ENCODE results near the gene PTPRF.

The PTPRF gene

GRCh38 chr1:43552059-43552742 is 21.5 kb downstream of the PTPRF start:
- H3K4me3 ChIP-seq (ENCODE audit: low read depth, low read length) = no peak overlapping the region
- no peaks in the 10 kb centered on the region for H3K27me3 ChIP-seq (ENCODE audit: insufficient read depth, low read depth, severe bottlenecking)
- no peak overlapping the region for H3K27ac ChIP-seq
- peaks cover 57% of the 10 kb centered on the region for H3K36me3 ChIP-seq
- DNase-seq = no peak
- TF ChIP-seq CTCF (IDR thresholded peaks at IDR 0.05; ENCODE audit: low read depth, low read length) = no peak
- no peaks in the 10 kb centered on the region for H3K9me3 ChIP-seq (ENCODE audit: severe bottlenecking)

- no peak for DNase-seq
- H3K27ac ChIP-seq = no peak overlapping the region
These were observed 22.1 kb downstream of the PTPRF start for GRCh38 chr1:43552813-43553212.

GRCh38 chr1:43554444-43554992 is 23.8 kb downstream of the PTPRF start:
- Histone ChIP-seq H3K9me3 (ENCODE audit: severe bottlenecking) (no peaks in the 10 kb centered on the region), H3K36me3 (peaks cover 56% of the 10 kb centered on the region), H3K4me3 (ENCODE audit: low read depth, low read length) (no peak overlapping the region), H3K27ac (no peak overlapping the region), H3K27me3 (ENCODE audit: insufficient read depth, low read depth, severe bottlenecking) (no peaks in the 10 kb centered on the region)
- peak; percentile 61 for TF ChIP-seq CTCF (IDR thresholded peaks at IDR 0.05; ENCODE audit: low read depth, low read length)
- peak; percentile 38 for DNase-seq

More at GRCh38 chr1:43552813-43553212, 22.1 kb downstream of the PTPRF start:
- Histone ChIP-seq H3K4me3 (ENCODE audit: low read depth, low read length) (no peak overlapping the region), H3K9me3 (ENCODE audit: severe bottlenecking) (no peaks in the 10 kb centered on the region), H3K27me3 (ENCODE audit: insufficient read depth, low read depth, severe bottlenecking) (no peaks in the 10 kb centered on the region), H3K36me3 (peaks cover 56% of the 10 kb centered on the region)
- TF ChIP-seq CTCF (IDR thresholded peaks at IDR 0.05; ENCODE audit: low read depth, low read length) = no peak

GRCh38 chr1:43556782-43557181 is 26.1 kb downstream of the PTPRF start:
- Histone ChIP-seq H3K27ac (no peak overlapping the region), H3K4me3 (ENCODE audit: low read depth, low read length) (no peak overlapping the region), H3K9me3 (ENCODE audit: severe bottlenecking) (no peaks in the 10 kb centered on the region), H3K36me3 (peaks cover 60% of the 10 kb centered on the region), H3K27me3 (ENCODE audit: insufficient read depth, low read depth, severe bottlenecking) (no peaks in the 10 kb centered on the region)
- no peak for TF ChIP-seq CTCF (IDR thresholded peaks at IDR 0.05; ENCODE audit: low read depth, low read length)
- no peak for DNase-seq

GRCh38 chr1:43557744-43558245 is 27.1 kb downstream of the PTPRF start:
- DNase-seq = peak; percentile 59
- Histone ChIP-seq H3K9me3 (ENCODE audit: severe bottlenecking) (no peaks in the 10 kb centered on the region), H3K36me3 (peaks cover 61% of the 10 kb centered on the region), H3K27me3 (ENCODE audit: insufficient read depth, low read depth, severe bottlenecking) (no peaks in the 10 kb centered on the region), H3K27ac (peak overlapping the region; percentile 69), H3K4me3 (ENCODE audit: low read depth, low read length) (no peak overlapping the region)
- TF ChIP-seq CTCF (IDR thresholded peaks at IDR 0.05; ENCODE audit: low read depth, low read length) = no peak

Measured in WERI-Rb-1 (cell line).